Measurements from ENCODE around the gene COA8.

COA8 gene

GRCh38 chr14:103625356-103626095, 62.8 kb downstream of the COA8 start:
- peak; percentile 31 for DNase-seq

DNA sequence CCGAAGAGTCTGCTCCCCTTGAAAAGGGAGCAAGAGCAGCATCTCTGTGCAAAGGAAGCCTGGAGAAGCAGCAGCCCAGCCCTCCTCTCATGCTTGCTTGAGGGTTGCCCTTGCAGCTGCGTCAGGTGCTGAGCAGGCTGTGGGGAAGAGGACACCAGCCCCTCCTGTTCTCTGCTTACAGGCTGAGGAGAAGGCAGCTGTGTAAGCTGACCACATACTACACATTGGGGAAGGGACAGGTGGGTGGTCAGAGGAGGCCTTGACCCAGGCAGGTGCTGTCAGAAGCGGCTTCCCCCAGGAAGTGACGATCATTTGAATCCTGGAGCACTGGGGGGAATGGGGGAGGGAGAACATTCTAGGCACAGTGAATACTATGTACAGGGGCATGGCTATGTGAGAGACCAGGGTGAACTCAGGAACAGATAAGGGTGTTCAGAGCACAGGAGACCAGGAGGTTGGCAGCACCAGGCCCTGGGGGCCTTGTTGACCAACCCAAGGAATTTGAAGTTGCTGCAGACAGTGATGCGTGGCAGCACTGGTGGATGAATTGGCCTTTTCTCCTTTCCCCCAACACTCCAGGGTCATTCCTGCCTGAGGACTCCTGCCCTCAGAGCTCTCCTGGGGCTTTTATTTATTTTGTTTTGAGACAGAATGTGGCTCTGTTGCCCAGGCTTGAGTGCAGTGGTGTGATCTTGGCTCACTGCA, 63.5 kb downstream of the COA8 start:
- DNase-seq, result no peak

- no peak for DNase-seq
Measured at GRCh38 chr14:103627073-103628025, 64.6 kb downstream of the COA8 start.

- peak; percentile 11 for DNase-seq
Measured at GRCh38 chr14:103628221-103628683, 65.5 kb downstream of the COA8 start.

GRCh38 chr14:103628684-103629502, 66.1 kb downstream of the COA8 start, which contains the start of gene KLC1:
Gene KLC1 (plus strand): TSS chr14:103629211. CDS start chr14:103654565, 25,354 bp downstream.
- DNase-seq, result peak; percentile 67

DNA sequence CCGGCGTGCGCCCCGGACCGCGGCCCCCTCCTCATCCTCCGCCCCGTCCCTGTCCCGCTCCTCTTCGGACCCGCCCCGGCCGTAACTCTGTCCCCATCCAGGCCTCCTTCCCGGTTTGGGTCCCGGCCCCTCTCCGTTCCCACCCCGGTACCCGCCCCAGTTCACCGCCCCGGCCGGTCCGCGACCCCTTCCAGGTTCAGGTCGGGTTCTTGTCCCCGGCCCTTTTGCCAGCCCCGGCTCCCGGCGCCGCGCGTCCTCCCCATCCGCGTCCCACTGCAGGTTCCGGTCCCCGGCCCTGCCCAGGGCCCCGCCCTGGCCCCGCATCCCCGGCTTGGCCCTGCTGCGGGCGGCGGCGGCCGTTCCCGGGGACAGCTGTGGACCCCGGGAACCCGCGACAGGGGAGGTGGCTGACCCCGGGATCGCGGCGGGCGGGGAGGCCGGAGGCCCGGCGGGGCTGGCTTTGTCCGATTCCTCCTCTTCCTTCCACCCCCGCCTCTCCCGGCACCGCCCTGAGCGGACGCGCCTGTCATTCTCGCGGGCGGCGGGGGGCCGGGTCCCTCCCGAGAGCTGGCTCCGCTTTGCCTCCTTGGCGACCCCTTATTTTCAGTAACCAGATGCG, 66.9 kb downstream of the COA8 start:
- no peak for DNase-seq

- DNase-seq, result no peak
Measured at GRCh38 chr14:103630364-103631108, 67.8 kb downstream of the COA8 start.

DNA sequence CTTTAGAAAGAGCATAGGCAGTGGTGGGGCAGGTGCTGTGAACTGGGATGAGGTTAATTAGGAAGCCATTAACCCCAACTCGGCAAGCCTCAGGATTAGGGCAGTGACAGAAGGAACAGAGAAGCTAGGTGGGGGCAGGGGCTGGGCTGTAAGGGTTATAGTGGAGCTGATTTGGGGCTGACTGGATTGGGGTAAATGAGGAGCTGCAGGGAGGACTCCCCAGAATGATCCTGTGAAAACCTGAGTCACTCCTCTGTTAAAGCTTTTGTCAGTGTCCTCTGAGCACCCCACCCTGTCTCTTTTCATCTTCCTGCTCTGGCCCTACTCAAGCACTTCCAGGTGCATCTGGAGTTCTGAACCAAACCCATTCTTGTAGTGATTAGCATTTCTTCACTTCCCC, 70.6 kb downstream of the COA8 start:
- no peak for DNase-seq

DNA sequence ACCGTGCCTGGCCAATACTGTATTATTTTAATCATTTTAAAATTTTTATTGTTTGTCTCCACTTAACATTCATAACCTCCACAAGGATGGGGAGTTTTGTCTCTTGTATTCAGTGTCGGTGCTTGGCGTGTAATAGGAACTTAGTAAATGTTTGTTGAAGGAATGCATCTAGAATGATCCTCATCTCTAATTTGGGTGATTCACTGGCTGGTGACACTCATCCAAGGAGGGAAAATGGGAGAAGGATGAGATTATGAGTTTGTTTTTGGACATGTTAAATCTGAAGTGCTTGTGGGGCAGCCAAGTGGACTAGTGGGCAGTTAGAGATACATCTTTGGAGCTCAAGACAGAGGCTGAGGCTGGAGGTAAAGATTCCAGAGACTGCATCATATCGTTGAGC, 71.4 kb downstream of the COA8 start:
- no peak for DNase-seq

GRCh38 chr14:103638594-103638993, 75.8 kb downstream of the COA8 start:
- DNase-seq, result no peak
